Cardiac fibroblast (primary cell): ENCODE data around the gene KRTAP1-5.
A peak's percentile ranks its signal among the peaks of the same experiment; 100 is the strongest.

Experiments used
- DNase-seq, 2 donors: peaks; one replicate each; pipeline versions ENCODE4 v3.0.0 to v3.0.0-alpha.2; 2010; ENCODE audit warnings: low read depth in 2 of 2
- H3K4me3 ChIP-seq, 2 donors: replicated peaks in 1 of 2; 1 replicate in 1 of 2; 2 replicates in 1 of 2; pipeline ENCODE4 v1.5.1; 2011; ENCODE audit warnings: low read depth in 2 of 2, low read length in 2 of 2, mild to moderate bottlenecking in 2 of 2, moderate library complexity in 1 of 2
- CTCF ChIP-seq: IDR thresholded peaks from one replicate; pipeline ENCODE4 v1.5.1; 2011; ENCODE audit warnings: low read depth, mild to moderate bottlenecking, low read length, inconsistent platforms

The KRTAP1-5 gene

GRCh38 chr17:40993839-40994238, 33.2 kb downstream of the KRTAP1-5 start, which contains the start of gene KRTAP3-3:
Gene KRTAP3-3 (minus strand): TSS chr17:40994164. CDS start chr17:40994097, 67 bp downstream.
- no peak for DNase-seq
- TF ChIP-seq CTCF = no peak
- no peak within 1 kb of the TSS for H3K4me3 ChIP-seq

- H3K4me3 ChIP-seq = no peak overlapping the region
- DNase-seq = no peak
- no peak for TF ChIP-seq CTCF
Observed at GRCh38 chr17:40993084-40993483, 33.9 kb downstream of the KRTAP1-5 start.

DNA sequence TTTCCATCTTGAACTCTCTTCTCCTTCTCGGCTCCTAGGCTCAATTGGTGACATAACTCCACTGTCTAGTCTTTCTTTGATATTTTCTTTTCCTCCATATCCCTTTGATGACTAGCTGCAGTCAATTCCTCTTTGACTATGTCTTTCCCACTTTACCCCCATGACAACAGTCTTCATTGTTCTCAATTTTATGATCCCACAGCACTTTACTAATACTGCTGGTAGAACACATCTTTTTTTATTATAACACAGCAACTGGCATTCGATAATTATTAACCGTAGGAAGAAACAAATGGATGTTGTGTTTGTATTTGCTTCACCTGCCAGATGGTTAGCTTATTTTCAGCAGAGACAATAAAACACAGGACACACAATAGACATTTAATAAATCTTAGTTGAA, 34.3 kb downstream of the KRTAP1-5 start:
- no peak for DNase-seq
- TF ChIP-seq CTCF = no peak
- no peak overlapping the region for H3K4me3 ChIP-seq

- TF ChIP-seq CTCF = no peak
- DNase-seq = no peak
- H3K4me3 ChIP-seq = no peak overlapping the region
Observed at GRCh38 chr17:40986920-40987319, 40.1 kb downstream of the KRTAP1-5 start.

- no peak for DNase-seq
- no peak for TF ChIP-seq CTCF
- H3K4me3 ChIP-seq = no peak within 1 kb of the TSS
Observed at GRCh38 chr17:40984226-40984625, 42.8 kb downstream of the KRTAP1-5 start, which contains the start of gene KRT40. Gene KRT40 (minus strand): TSS chr17:40984326. CDS start chr17:40984273, 53 bp downstream.

- no peak overlapping the region for H3K4me3 ChIP-seq
- no peak for DNase-seq
- no peak for TF ChIP-seq CTCF
Observed at GRCh38 chr17:40981115-40981514, 45.9 kb downstream of the KRTAP1-5 start.

GRCh38 chr17:40980596-40980995, 46.4 kb downstream of the KRTAP1-5 start:
- no peak overlapping the region for H3K4me3 ChIP-seq
- DNase-seq = peak; percentile 6 to 10
- no peak for TF ChIP-seq CTCF
